Stromal cell of bone marrow (primary cell): Measurements from ENCODE around the gene TIAM2.

Experiments
- DNase-seq: peaks from one replicate; pipeline ENCODE4 v3.0.0-alpha.2; 2012; ENCODE audit warnings: low read depth

Gene TIAM2

GRCh38 chr6:155263373-155264063, 268.4 kb downstream of the TIAM2 start, which contains the start of gene CLDN20:
TSS of gene CLDN20 (plus strand) at chr6:155264013. CDS start at chr6:155275720, 11,707 bp downstream.
- DNase-seq = no peak

- no peak for DNase-seq
Measured at GRCh38 chr6:155264693-155265320, 269.7 kb downstream of the TIAM2 start.

GRCh38 chr6:155265843-155266535, 270.9 kb downstream of the TIAM2 start:
- no peak for DNase-seq

DNA sequence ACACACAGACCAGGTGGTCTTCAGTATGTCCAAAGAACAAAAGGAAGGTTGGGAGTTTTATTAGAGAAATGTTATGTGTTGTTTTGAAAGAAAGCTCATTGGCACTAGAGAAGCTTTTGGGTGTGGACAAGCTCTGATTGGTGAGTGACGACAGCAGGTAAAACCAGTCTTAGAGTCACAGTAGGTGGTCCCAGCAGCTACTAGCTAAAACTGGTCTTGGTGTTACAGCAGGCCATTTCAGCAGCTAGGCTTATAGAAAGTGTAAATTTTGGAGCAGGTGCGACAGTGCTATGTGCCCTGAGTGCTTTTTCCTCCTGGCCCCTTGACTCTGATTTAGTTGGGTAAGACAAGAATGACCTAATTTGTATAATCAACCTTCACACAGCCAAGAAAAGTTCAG, 272.3 kb downstream of the TIAM2 start:
- no peak for DNase-seq

DNA sequence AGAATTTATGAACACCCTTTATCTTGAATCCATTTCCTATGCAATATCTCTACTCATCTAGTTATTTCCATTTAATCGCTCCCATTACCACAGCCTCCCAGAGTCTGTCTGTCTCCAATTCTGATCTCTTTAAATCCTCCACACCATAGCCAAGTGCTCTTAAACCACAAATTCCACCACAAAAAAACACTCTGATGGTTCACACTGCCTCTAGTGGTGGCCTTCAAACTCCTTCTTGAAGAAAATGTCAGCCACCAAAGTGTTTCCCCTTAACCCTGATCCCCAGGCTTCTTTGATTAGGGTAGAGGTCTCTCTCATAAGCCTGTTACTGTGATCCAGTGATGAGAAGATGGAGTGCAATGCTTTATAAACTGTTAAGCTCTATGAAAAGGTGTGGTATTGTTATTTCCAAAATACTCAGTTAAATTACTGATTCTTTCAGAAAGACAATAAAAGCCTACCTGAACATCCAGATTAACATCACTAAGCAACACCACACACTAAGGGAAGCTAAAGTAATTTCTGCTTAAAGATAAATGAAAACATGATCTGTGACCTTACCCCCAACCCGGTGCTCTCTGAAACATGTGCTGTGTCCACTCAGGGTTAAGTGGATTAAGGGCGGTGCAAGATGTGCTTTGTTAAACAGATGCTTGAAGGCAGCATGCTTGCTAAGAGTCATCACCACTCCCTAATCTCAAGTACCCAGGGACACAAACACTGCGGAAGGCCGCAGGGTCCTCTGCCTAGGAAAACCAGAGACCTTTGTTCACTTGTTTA, 273.2 kb downstream of the TIAM2 start:
- DNase-seq = peak; percentile 32

DNA sequence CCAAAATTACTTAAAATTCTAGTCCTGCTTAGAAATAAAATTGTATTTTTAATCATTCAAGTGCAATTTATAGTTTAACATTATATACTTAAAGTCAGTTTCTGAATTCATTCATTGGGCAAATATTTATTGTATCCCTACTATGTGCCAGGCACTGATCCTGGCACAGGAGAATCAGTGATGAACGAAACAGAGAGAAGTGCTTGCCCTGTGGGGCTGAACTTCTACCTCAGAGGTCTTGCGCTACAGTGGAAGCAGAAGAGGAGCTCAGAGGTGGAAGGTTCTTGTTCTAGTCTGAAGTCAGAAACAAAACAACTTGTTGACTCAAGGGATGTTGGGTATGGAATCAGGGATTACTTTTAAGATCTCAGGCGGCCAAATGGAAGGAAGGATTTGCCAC, 274.6 kb downstream of the TIAM2 start:
- DNase-seq = no peak

DNA sequence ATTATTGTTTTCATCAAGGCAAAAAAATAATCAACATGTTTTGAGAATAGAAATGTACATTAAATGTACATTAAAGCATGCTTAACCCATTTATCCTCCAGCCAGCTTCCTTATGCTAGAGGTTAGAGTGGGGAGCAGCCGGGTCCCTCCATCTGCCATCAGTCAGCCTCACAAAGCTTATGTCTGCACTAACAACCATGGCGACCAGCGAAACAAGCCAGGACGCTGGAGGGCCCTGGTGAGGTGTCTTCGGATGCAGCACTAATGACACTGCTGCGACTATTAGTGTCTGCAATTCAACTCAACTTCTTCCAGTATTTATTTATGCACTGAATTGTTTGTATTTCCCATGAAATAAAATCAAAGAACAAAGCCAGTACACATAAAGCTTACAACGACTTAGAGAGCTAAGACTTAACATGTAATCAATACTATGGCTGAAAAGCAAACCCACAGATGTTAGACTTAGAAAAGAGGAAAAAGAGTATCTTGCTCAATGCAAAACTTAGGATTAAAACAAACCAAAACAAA, 275.5 kb downstream of the TIAM2 start:
- no peak for DNase-seq

DNA sequence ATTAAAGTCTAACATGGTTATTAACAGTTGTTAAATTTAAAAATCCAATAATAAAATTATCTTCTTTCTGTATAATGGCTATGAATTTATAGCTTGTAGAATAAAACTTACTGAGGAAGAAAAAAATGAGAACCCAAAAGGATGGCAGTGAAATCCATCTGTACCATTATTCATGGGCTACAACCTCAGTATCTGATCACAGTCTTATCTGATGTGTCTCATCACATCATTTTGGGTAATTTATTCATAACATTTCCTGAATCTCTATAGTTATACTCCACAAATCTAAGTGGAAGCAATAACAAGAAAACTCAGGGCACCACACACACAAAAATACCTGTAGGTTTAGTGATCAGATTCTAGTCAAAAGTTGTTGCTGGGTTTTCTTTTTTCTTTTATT, 276.0 kb downstream of the TIAM2 start:
- DNase-seq = no peak

DNA sequence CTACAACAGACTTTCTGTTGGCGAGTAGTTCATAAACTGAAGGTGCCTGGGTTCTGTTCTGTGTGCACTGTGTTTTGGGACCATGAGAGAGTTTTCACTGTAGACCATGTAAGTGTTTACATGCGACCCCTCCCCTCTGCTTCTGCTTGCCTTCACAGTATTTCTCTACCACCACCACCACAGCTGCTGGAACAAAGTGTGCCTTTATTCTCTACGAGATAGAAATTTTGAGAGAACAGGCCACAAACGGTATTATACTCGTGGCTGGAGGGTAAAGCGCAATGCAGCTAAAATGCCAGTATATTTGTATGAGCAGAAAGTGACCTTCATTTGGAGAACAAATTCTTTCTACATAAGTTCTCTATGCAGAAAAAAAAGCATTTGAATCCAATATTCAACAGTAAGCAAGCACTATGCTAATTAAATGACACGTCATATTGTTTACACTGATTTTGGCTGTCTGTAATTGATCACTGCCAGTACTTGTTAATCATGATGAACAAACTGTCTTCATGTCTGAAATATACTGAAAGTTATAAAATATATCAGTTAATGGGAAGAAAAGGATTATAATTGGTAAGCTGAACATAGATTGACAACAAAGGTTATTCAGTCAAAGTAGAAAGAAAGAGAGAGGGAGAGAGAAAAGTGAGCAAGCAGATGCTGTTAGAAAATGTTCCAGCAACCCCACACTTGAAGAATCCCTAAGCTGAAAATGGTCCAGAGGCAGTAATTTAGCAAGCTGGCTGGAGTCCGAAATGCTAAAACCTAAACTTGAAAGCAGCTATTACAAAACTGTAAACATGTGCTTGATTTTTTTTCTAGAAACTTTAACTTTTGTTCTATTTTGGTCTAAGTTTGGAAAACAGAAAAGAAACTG, 277.5 kb downstream of the TIAM2 start:
- DNase-seq = peak; percentile 18

DNA sequence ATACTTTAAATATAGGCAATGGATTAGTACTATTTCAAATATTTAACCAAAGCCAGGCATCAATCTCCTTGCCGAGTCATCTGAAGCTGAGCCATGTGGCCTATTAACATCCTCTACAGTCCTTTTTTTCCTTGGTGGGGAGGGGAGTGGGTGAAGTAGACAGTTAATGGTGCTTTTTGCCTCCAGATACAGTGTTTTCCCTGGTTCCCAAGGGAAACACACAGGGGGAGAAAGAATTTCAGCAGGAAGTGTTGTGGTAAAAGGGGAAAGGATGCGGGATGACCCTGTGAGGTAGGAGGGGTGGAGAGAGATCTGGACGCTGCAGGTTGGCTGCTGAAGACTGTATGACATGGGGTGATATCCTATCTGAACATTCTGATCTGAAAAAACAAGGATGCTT, 278.3 kb downstream of the TIAM2 start:
- peak; percentile 63 for DNase-seq

DNA sequence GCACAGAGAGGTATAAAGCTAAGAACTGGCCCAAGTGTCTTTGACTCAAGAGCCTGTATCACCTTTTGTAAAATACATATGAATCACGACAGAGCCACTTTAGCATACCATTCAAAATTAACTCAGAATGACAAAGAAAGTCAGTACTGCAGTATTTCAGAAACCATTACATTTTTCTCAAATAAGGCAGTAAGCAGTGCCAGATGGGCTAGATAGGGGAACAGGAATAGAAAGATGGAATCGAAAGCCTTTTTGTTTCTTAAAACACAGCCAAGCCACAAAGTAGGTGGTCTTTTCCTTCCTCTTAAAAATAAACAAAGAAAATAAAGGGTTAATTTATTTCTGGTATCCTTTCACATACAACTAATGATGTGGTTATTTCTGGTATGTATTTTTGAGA, 279.0 kb downstream of the TIAM2 start:
- DNase-seq = no peak

DNA sequence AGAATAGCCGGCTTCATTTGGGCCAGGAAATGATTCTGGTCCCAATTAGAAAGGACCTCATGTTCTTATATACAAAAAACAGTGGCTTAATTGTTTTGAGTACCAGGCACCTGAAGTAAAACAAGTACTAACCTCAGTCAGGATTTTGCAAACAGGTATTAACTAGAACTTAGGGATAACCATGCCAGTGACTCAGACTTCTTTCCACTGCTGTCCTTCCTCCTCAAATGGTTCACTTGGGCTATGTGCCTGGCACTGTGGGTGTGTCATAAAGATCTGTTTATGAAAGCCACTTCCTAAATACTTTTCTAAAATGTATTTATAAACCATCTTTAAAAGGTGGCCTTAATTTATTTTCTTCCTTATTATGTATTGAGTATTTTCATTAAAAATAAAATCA, 279.4 kb downstream of the TIAM2 start:
- peak; percentile 53 for DNase-seq

GRCh38 chr6:155275808-155276480, 280.8 kb downstream of the TIAM2 start:
- DNase-seq = no peak

GRCh38 chr6:155276638-155277037, 281.5 kb downstream of the TIAM2 start:
- DNase-seq = no peak

DNA sequence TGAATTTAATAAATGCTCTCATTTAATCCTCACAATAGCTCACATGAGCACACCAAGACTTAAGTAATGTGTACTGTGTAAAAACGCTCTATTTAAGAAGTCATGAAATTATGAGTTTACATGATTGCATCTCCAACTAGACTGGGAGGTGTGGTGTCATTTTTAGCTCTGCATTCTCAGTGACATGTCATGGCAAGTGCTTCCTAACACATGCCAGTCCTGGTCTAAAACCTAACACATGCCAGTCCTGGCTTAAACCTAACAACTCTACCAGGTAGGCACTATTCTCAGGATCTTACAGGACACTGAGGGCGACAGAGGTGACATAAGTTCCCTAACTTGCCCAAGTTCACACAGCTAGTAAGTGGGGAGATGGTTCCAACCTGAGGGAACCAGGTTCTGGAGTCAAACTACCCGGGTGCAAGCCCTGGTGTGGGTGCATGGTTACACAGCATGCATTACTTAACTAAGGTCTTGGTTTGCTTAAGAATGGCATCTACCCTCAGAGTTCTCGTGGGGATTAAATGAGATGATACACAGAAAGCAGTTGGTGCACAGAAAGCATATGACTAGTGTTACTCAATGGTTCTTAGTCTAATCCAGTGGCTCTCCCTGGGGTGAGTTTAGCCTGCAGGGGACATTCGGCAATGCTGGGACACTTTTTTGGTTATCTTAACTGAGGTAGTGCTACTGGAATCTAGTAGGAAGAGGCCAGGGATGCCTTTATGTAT, 283.4 kb downstream of the TIAM2 start:
- DNase-seq = no peak

DNA sequence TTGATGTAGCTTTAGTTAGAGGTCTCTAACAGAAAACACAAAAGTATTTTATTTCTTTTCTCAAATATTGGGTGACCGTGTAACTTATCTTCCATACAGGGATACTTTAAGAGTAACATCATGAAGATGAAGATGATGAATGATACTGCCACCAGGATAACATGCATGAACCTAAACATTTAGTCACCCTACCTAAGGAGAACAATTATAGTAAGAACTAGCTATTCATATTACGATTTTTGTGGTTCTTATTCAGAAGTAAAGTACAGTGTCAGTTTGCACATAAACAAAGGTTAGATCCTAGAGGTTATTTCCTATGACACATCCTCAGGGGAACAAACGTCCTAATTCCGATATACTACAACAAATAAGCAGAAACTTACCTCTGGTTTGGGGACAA, 289.7 kb downstream of the TIAM2 start:
- DNase-seq = no peak

GRCh38 chr6:155287762-155288161, 292.6 kb downstream of the TIAM2 start:
- no peak for DNase-seq

GRCh38 chr6:155290491-155290890, 295.4 kb downstream of the TIAM2 start:
- DNase-seq = no peak

GRCh38 chr6:155291291-155291690, 296.2 kb downstream of the TIAM2 start:
- DNase-seq = no peak

DNA sequence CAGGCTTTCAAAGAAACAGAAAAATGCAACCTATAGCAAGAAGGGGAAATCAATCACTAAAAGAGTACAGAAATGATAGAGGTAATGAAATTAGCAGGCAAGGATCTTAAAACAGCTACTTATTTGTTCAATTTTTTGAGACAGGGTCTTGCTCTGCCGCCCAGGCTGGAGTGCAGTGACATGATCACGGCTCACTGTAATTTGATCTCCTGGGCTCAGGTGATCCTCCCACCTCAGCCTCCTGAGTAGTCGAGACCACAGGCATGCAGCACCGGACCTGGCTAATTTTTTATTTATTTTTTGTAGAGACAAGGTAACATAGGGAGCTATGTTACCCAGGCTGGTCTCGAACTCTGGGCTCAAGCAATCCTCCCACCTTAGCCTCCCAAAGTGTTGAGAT, 297.6 kb downstream of the TIAM2 start:
- DNase-seq = no peak
